Hindlimb muscle (tissue), 1 donor: Measurements from ENCODE around the gene NXPE2. TPM values are rescaled to one million over a fixed set of nuclear protein-coding genes. Genes with fewer than 3 reads are reported as not detected.

ENCODE experiments used
- DNase-seq: peaks from one replicate; pipeline ENCODE4 v3.0.0-alpha.2; 2013
- polyA plus RNA-seq: library from polyadenylated mRNA; unstranded; fragments of 120-200 nt; gene quantifications from one replicate; pipeline ENCODE4 v1.2.1, GENCODE V29; 2013; ENCODE audit not compliant: insufficient read length

Gene NXPE2
- polyA plus RNA-seq, 1 donor = 0.10 TPM

- DNase-seq = no peak
These were observed 66.9 kb downstream of the NXPE2 start for GRCh38 chr11:114745150-114745671.

DNA sequence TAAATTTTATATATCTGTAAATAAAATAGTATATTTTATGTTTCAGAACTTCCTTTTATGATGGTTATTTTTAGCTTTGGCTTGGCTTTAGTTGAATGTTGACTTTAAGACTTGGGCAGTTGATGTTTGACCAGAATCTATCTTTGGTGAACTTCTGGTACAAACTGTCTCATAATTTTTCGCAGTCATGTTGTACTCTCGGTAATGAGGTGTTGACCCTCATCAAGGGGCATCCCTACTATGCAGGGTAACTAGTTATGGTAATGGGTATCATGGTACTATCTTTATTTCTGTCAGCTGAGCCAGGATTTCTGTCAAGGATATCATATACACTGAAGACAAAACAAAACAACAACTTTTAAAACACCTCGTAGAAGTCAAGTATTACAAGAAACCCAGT is 67.7 kb downstream of the NXPE2 start:
- no peak for DNase-seq

Other genes with a start within 250 kb of the NXPE2 start
- 45.1 TPM for gene REXO2, start 239.1 kb upstream of the NXPE2 start, polyA plus RNA-seq
- not detected for gene NXPE1, start 118.6 kb upstream of the NXPE2 start, polyA plus RNA-seq
- gene NXPE4, start 82.7 kb upstream of the NXPE2 start, polyA plus RNA-seq = not detected